GM19043 (cell line): ENCODE results near the gene PGAP1.
A peak's percentile ranks its signal among the peaks of the same experiment; 100 is the strongest.

Experiments
- ATAC-seq: cut with Tn5 transposase; IDR thresholded peaks from one replicate; pipeline ENCODE4 v1.9.1; 2021; ENCODE audit warnings: low read depth; ENCODE audit not compliant: unreplicated experiment

The PGAP1 gene

GRCh38 chr2:196809260-196809659 lies 117.2 kb downstream of the PGAP1 start, which contains the start of gene C2orf66:
TSS of gene C2orf66 (minus strand) at chr2:196809355. CDS start at chr2:196809336, 19 bp downstream.
- no peak for ATAC-seq

- no peak for ATAC-seq
Observed at GRCh38 chr2:196808083-196808665, 118.3 kb downstream of the PGAP1 start.

- no peak for ATAC-seq
Observed at GRCh38 chr2:196804381-196804780, 122.1 kb downstream of the PGAP1 start.

- ATAC-seq, result no peak
Observed at GRCh38 chr2:196802401-196802800, 124.1 kb downstream of the PGAP1 start.

GRCh38 chr2:196801674-196802261 lies 124.7 kb downstream of the PGAP1 start:
- ATAC-seq, result no peak

GRCh38 chr2:196798980-196799379 lies 127.5 kb downstream of the PGAP1 start:
- ATAC-seq, result no peak

- ATAC-seq, result no peak
Observed at GRCh38 chr2:196792865-196793264, 133.6 kb downstream of the PGAP1 start.

- ATAC-seq, result peak; percentile 53
Observed at GRCh38 chr2:196783431-196784094, 142.9 kb downstream of the PGAP1 start.
